SJCRH30 (cell line): Measurements from ENCODE around the gene AK8. TPM values are rescaled to one million over a fixed set of nuclear protein-coding genes. Genes with fewer than 3 reads are reported as not detected.

Experiments used
- DNase-seq, 2 experiments: peaks; one replicate each; pipeline ENCODE4 v3.0.0-alpha.2; 2015 to 2020
- H3K27ac ChIP-seq: fragments of 250-450 bp; sonication (Bioruptor Pico); 2 replicates; pipeline ENCODE4 v1.5.1; 2020; ENCODE audit warnings: mild to moderate bottlenecking, moderate library complexity
- H3K27me3 ChIP-seq: fragments of 250-450 bp; sonication (Bioruptor Pico); 2 replicates; pipeline ENCODE4 v1.5.1; 2020; ENCODE audit warnings: mild to moderate bottlenecking, moderate library complexity
- H3K36me3 ChIP-seq: fragments of 250-450 bp; sonication (Bioruptor Pico); 2 replicates; pipeline ENCODE4 v1.5.1; 2020; ENCODE audit warnings: mild to moderate bottlenecking, moderate library complexity
- H3K4me1 ChIP-seq: fragments of 250-450 bp; sonication (Bioruptor Pico); 2 replicates; pipeline ENCODE4 v1.5.1; 2020; ENCODE audit warnings: mild to moderate bottlenecking, moderate library complexity
- H3K4me3 ChIP-seq: fragments of 250-450 bp; sonication (Bioruptor Pico); 2 replicates; pipeline ENCODE4 v1.5.1; 2020; ENCODE audit warnings: mild to moderate bottlenecking, moderate library complexity
- H3K9me3 ChIP-seq: fragments of 250-450 bp; sonication (Bioruptor Pico); replicated peaks from 2 replicates; pipeline ENCODE4 v1.5.1; 2020; ENCODE audit warnings: mild to moderate bottlenecking, moderate library complexity
- total RNA-seq: library from RNA; depleted of rRNA; stranded (reverse); fragments of >200 nt; shearing (Covaris generic); gene quantifications from 2 replicates; pipeline ENCODE4 v1.2.3, GENCODE V29; 2014

The AK8 gene
- total RNA-seq, 1 experiment from 2014 or later = not detected

DNA sequence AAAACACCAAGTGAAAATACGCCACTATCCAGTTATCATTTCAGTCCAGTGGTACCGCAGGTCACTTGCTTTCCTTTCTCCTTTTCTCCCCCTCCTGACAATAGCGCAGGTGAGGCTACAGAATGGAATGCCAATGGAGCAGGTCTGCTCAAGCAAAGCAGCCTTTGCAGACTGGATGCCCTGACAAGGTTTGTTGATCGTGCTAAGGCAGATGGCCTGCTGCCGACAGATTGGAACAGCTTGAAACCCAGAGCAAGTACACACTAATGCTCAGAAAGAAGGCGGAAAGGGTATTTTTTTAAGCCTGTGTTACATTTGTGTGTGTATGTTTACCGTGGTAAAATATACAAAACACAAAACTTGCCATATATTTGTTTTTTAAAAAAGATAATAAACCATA, 20.0 kb upstream of the AK8 start:
- peaks cover 31% of the 10 kb centered on the region for H3K36me3 ChIP-seq
- no peak overlapping the region for H3K4me3 ChIP-seq
- H3K27ac ChIP-seq = no peak overlapping the region
- H3K4me1 ChIP-seq = no peaks in the 10 kb centered on the region
- no peak for DNase-seq
- no peaks in the 10 kb centered on the region for H3K27me3 ChIP-seq
- H3K9me3 ChIP-seq = no peaks in the 10 kb centered on the region

DNA sequence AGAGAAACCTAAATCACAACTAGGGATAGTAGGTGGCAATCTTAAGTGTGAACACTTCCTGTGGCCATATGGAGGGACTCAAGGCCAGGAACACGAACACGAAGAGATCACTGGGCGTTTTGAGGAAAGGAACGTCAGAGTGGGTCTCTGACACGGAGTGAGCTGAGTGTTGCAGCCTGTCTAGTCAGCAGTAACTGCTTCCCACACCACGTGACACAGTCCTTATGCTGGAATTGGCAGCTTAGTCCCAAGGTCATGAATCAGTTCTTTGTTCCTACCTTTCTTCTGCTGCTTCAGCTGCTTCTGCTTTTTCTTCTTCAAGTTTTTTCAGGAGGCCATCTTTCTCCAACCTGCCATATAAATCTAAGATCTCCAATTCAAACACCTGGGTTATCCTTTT, 18.8 kb upstream of the AK8 start:
- no peak overlapping the region for H3K27ac ChIP-seq
- no peaks in the 10 kb centered on the region for H3K27me3 ChIP-seq
- H3K4me1 ChIP-seq = no peaks in the 10 kb centered on the region
- H3K36me3 ChIP-seq = peaks cover 31% of the 10 kb centered on the region
- no peaks in the 10 kb centered on the region for H3K9me3 ChIP-seq
- no peak for DNase-seq
- no peak overlapping the region for H3K4me3 ChIP-seq

DNA sequence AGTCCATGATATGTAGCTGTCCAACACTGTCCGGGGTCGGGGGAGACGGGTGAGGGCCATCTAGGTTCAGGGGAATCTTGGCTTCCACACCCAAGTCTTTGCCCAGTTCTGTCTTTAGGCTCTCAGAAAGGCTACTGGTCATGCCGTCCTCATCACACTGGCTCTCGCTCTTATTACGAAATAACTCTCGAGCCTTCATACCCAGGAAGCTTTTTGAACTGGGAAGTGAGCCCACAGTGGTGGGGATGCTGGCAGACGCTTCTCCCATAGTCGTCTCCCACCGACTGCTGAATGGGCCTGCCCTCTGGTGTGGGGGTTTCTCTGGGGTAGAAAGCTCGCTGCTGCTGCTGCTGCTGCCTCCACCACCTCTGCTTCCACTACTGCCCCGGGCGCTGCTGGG, 18.2 kb upstream of the AK8 start:
- no peaks in the 10 kb centered on the region for H3K9me3 ChIP-seq
- peaks cover 30% of the 10 kb centered on the region for H3K36me3 ChIP-seq
- DNase-seq = no peak
- H3K4me1 ChIP-seq = no peaks in the 10 kb centered on the region
- H3K27ac ChIP-seq = no peak overlapping the region
- H3K4me3 ChIP-seq = no peak overlapping the region
- H3K27me3 ChIP-seq = no peaks in the 10 kb centered on the region

DNA sequence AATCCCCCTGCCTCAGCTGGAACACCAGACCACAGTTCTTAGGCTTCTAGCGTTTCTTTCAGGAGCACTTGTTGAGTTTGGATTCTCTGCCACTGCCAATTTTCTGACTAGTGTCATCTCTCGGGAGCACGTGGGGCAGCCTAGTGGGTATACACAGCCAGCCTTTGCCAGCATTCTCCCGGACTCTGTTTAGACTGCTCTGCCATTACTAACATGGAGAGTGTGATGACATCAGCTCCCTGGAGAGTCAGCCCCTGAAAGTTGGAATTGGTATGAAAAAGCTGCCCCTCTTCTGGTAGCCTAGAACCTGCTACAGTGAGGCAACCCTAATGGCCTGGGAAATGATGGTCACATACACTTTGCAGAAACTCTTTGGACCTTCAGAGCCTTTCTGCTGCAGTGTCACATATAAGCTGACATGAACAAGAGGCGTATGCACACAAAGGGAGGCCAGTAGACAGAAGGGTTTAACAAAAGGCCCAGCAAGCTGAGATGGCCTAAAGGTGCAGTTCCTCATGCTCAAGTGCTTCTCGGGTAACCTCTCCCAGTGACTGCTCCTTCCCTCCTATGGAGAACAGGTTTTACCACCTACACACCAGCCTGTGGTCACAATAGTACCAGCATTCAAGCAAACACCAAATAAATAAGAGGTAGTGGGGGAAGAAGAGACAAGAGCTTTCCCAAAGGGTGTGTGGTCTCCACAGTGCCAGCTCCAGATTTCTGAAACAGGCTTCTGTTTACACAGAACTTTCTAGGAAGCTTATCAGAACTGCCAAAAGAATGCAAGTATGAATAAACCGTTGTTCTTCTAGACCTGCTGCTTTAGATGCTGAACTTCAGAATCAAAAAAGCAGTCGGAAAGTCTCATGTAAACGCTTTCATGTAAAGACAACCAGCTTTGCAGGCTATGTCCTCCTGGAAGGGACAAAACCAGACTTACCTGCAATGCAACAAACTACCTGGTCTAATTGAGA, 17.1 kb upstream of the AK8 start:
- no peak overlapping the region for H3K27ac ChIP-seq
- H3K9me3 ChIP-seq = no peaks in the 10 kb centered on the region
- H3K36me3 ChIP-seq = peaks cover 19% of the 10 kb centered on the region
- H3K27me3 ChIP-seq = no peaks in the 10 kb centered on the region
- DNase-seq = no peak
- no peak overlapping the region for H3K4me3 ChIP-seq
- no peaks in the 10 kb centered on the region for H3K4me1 ChIP-seq

DNA sequence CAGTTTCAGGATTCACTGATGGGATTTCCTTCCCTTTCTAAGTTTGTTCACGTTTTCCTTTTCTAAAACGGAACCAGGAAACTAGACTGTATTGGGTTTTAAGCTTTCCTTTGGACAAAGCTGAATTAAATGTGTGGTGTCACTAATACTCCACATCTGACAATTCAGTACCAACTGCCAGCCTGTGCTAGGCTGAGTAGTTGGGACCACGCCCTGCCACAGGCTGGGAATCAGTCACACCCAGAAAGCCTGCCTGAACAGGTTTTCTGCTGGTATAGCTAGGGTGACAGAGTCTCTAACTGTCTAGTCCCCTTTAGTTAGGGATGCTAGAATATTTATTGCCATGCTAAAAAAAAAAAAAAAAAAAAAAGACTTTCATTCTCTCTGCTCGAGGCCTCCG, 16.3 kb upstream of the AK8 start:
- H3K27ac ChIP-seq = no peak overlapping the region
- H3K27me3 ChIP-seq = no peaks in the 10 kb centered on the region
- no peak overlapping the region for H3K4me3 ChIP-seq
- H3K36me3 ChIP-seq = peaks cover 14% of the 10 kb centered on the region; the same call in 1 of the 2 replicates
- no peaks in the 10 kb centered on the region for H3K4me1 ChIP-seq
- H3K9me3 ChIP-seq = no peaks in the 10 kb centered on the region
- DNase-seq = no peak

DNA sequence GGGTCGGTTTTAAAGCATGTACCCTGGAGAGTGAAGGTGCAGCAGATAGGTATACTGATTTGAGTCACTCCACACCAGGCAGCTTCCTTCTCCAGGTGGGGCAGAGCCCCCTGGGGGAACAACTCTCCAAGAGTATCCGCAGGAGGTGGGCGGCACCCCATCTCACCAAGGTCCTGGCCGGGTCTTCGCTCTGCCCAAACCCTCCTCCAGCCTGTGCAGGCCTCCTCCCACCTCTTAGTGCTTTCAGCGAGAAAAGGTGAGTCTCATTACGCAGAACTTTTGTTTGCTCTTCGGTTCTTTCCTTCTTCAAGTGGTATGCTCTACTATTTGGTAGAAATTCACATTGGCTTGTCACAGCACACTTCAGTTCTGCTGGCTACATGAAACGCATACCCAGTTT, 14.3 kb upstream of the AK8 start:
- Histone ChIP-seq H3K27me3 (no peaks in the 10 kb centered on the region), H3K36me3 (peaks cover 9% of the 10 kb centered on the region; the same call in 1 of the 2 replicates), H3K9me3 (no peaks in the 10 kb centered on the region), H3K4me1 (no peaks in the 10 kb centered on the region), H3K27ac (no peak overlapping the region), H3K4me3 (no peak overlapping the region)
- DNase-seq = no peak

DNA sequence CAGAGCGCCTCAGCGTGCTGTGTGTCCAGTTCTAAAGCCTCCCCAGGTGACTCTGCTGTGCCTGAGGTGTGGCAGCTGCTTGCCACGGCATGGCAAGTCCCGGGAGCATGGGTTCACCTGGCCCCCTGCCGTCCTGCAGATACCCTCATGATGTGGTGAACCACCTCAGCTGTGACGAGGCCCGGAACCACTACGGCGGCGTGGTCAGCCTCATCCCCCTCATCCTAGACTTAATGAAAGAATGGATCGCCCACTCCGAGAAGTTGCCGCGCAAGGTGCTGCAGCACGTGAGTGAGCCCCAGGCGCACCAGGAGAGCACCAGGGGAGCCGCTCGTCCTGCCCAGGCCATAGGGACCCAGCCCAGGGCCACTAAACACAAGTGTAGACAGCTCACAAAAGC, 10.1 kb upstream of the AK8 start:
- DNase-seq = no peak

DNA sequence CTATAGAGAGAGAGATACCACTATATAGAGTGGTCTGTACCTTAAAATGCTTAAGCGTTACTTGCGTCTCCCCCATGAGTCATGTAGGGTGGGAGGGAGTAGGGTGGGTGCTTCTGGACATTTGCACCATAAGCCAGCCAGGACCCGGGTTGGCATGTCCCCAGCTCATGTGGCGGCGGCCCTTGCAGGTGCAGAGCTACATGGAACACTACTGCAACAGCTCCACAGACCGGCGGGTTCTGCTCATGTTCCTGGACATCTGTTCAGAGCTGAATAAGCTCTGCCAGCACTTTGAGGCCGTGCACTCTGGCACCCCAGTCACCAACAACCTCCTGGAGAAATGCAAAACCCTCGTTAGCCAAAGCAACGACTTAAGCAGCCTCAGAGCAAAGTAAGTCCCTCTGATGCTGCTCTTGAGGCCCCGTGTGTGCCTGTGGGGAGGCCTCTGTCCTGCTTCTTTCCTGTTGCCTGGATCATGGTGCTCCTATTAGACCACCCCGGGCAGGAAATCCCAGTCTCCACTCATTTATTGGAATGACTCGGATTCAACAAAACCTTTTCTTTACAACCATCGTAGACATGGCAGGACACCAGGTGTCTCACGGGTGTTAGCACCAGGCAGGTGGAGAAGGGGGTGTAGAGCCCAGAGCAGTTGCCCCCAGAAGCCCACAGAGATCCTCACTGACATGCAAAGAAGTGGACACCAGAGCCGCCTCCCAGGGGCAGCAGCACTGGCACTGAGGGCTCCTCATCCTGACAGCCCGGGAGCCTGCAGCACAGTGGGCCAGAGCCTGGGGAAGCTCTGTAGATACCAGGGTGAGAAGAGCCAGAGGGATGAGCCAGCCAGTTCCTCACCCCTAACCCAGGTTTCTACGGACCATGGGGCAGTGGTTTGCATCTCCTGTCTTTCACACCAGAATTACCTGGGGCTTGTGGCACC, 9.4 kb upstream of the AK8 start:
- Histone ChIP-seq H3K9me3 (no peaks in the 10 kb centered on the region), H3K27me3 (peaks cover 4% of the 10 kb centered on the region; the same call in 1 of the 2 replicates), H3K4me1 (no peaks in the 10 kb centered on the region), H3K27ac (no peak overlapping the region), H3K36me3 (no peaks in the 10 kb centered on the region), H3K4me3 (no peak overlapping the region)
- DNase-seq = no peak

More for the DNA sequence above, 10.1 kb upstream of the AK8 start:
- H3K9me3 ChIP-seq = no peaks in the 10 kb centered on the region
- H3K36me3 ChIP-seq = no peaks in the 10 kb centered on the region
- H3K4me3 ChIP-seq = no peak overlapping the region
- no peaks in the 10 kb centered on the region for H3K4me1 ChIP-seq
- H3K27me3 ChIP-seq = peaks cover 4% of the 10 kb centered on the region; the same call in 1 of the 2 replicates
- H3K27ac ChIP-seq = no peak overlapping the region

DNA sequence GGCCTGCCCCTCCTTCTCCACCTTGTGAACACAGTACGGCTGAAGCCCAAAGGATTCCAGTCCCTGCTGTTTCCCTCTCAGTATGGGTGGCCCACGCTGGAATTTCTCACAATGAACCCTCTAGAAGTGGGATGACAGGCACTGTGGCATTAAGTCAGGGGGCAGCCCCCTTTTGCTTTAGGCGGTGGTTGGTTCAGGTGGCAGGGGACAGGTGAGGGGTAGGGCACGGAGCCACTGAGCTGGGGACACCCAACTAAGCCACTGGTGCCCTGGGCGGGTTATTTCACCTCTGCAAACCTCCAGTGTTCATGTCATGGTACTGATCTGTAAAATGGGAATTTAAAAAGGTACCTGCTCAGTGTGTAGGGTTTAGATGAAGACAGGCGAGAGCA, 8.2 kb upstream of the AK8 start:
- Histone ChIP-seq H3K27ac (no peak overlapping the region), H3K36me3 (no peaks in the 10 kb centered on the region), H3K9me3 (no peaks in the 10 kb centered on the region), H3K27me3 (peaks cover 4% of the 10 kb centered on the region; the same call in 1 of the 2 replicates), H3K4me1 (no peaks in the 10 kb centered on the region), H3K4me3 (no peak overlapping the region)
- DNase-seq = no peak

DNA sequence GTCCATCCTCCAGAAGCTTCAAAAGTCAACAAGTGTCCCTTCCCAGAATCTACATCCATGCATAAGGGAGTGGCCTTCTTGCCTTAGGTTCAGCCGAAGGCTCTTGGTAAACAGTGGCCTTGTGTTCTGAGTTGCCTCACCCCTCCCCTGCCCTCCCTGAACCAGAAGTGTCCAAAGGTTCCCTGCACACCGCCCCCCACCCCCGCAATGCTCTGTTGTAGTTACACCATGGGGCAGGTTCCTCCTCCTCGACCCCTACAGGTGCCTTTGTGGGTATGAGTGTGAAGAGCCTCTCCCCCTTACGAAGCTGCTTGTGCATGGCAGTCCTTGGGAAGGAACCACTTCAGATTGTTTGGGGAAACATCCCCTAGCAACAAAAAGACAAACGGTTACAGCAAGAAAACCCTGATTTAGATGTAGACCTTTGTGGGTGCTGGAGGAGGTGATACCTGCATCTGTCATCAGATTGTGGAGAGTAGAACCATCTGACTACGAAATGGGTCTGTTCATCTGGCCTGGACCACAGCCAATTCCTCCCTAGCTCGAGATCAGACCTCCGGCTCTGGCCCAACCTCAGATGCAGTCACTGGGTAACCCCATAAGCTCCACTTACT, 7.7 kb upstream of the AK8 start:
- no peak for DNase-seq
- no peak overlapping the region for H3K4me3 ChIP-seq
- H3K36me3 ChIP-seq = no peaks in the 10 kb centered on the region
- no peak overlapping the region for H3K27ac ChIP-seq
- no peaks in the 10 kb centered on the region for H3K4me1 ChIP-seq
- peaks cover 4% of the 10 kb centered on the region; the same call in 1 of the 2 replicates for H3K27me3 ChIP-seq
- H3K9me3 ChIP-seq = no peaks in the 10 kb centered on the region

DNA sequence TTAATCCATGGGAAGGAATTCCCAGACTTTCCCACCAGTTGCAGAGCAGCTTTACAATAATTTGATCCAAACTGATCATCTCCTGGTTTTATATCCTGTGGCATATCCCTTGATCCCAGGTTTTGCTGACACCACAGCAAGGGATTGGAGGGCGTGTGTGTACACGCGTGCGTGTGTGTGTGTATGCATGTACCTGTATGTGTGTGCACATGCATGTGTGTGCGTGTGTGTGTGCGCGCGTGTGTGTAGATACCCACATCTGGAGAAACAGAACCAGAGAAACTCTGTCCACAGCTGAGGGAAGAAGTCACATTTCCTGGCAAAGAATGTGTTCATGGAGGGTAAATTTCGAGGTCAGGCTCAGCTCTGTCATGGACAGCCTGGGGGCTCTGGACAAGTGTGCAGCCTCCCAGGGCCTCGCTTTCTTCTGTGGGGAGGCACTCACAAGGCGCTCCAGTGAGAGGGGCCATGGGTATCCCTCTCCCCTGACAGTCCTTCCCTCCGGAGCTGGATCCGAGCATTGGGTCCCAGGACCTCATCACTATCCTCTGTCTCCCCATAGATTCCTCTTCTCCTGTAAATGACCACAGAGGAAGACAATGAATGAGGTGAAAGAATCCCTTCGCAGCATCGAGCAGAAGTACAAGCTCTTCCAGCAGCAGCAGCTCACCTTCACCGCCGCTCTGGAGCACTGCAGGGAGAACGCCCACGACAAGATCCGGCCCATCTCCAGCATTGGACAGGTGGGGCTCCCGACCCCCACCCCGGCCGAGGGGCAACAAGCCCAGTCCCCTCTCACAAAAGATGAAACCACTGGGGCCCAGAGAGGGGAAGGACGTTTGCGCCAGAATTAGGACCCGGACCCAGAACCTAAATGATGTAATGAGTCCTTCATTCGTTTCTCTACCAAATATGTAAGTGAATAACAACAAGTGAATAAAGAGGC, 5.5 kb upstream of the AK8 start:
- no peaks in the 10 kb centered on the region for H3K4me1 ChIP-seq
- no peak for DNase-seq
- H3K27me3 ChIP-seq = peaks cover 4% of the 10 kb centered on the region; the same call in 1 of the 2 replicates
- no peak overlapping the region for H3K4me3 ChIP-seq
- no peaks in the 10 kb centered on the region for H3K9me3 ChIP-seq
- no peak overlapping the region for H3K27ac ChIP-seq
- no peaks in the 10 kb centered on the region for H3K36me3 ChIP-seq

DNA sequence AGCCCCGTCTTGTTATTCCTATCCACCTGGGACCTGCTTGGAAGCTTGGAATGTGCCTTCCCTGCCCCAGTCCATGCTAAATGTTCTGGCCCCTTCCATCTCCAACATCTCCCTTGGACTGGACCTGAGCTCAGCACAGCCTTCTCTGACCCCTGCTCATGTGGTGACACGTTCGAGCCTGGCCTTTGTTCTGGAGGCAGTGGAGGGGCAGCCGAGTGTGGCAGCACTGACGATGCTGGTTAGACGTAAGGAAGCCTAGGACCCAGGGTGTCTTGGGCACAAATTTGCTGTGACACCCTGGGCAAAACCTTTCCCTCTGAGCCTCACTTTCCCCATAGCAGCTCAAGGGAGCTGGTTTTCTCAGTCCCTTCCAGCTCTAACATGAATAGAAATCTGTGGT, 4.5 kb upstream of the AK8 start:
- no peaks in the 10 kb centered on the region for H3K4me1 ChIP-seq
- DNase-seq = no peak
- no peaks in the 10 kb centered on the region for H3K9me3 ChIP-seq
- peaks cover 5% of the 10 kb centered on the region; the same call in 1 of the 2 replicates for H3K27me3 ChIP-seq
- no peak overlapping the region for H3K27ac ChIP-seq
- H3K4me3 ChIP-seq = no peak overlapping the region
- H3K36me3 ChIP-seq = no peaks in the 10 kb centered on the region; the same call in 1 of the 2 replicates

DNA sequence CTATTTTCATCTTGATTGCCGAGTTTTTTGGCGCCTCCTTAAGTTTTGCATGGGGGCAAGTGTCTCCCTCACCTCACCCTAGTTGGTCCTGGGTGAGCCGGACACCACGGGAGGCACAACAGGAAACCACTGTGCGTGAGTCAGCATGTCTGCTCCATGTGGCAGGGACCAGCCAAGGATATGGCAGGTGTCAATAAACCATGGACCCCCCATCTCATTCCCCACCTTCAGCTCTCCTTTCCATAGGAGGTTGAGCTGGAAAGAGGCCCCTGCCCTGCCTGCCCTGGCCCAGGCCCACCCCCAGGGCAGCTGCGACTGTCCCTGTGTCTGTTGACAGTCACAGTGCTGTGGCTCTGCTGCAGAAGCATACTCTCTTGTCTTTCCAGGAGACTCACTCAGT, 3.7 kb upstream of the AK8 start:
- Histone ChIP-seq H3K4me3 (no peak overlapping the region), H3K36me3 (no peaks in the 10 kb centered on the region; the same call in 1 of the 2 replicates), H3K9me3 (no peaks in the 10 kb centered on the region), H3K27ac (no peak overlapping the region), H3K27me3 (peaks cover 10% of the 10 kb centered on the region; the same call in 1 of the 2 replicates), H3K4me1 (no peaks in the 10 kb centered on the region)
- DNase-seq = no peak

DNA sequence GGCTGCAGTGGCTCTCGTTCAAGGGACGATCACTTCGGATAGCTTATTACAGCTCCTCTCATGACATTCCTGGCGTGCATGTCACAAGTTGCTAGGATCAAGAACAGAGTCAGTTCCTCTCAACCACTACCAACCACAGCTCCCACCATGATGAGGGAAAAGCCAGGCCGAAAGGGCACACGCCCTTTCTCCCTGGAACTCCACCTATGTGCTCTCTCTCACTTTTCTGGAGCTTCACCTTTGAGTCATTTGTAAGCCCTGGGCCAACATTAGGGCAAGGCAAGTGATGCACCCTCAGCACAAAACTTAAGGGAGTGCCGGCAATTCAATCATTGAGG, 2.2 kb upstream of the AK8 start:
- DNase-seq = no peak
- no peaks in the 10 kb centered on the region for H3K4me1 ChIP-seq
- no peak overlapping the region for H3K4me3 ChIP-seq
- H3K27ac ChIP-seq = no peak overlapping the region
- no peaks in the 10 kb centered on the region for H3K9me3 ChIP-seq
- H3K27me3 ChIP-seq = peaks cover 10% of the 10 kb centered on the region; the same call in 1 of the 2 replicates
- no peaks in the 10 kb centered on the region; the same call in 1 of the 2 replicates for H3K36me3 ChIP-seq
